DOHH2 (cell line): ENCODE results near the gene GPR15LG.

ENCODE experiments used
- CTCF ChIP-seq: fragments of 200-600 bp; sonication (generic); IDR thresholded peaks from one replicate; pipeline ENCODE4 v1.5.1; 2014; ENCODE audit warnings: antibody characterized with exemption, mild to moderate bottlenecking, low read depth, low read length; ENCODE audit not compliant: poor library complexity, severe bottlenecking
- EZH2phosphoT487 ChIP-seq: fragments of 200-600 bp; sonication (generic); IDR thresholded peaks from 2 replicates; pipeline ENCODE4 v1.6.1; 2017; ENCODE audit warnings: borderline replicate concordance, mild to moderate bottlenecking, antibody characterized with exemption, low read length, moderate library complexity, mixed read lengths

GRCh38 chr10:84197643-84198042, 24.0 kb downstream of the GPR15LG start:
- TF ChIP-seq CTCF: no peak
- TF ChIP-seq EZH2phosphoT487: no peak
